Measurements from ENCODE around the gene TNS1.

The TNS1 gene

GRCh38 chr2:217794133-217794986, 208.4 kb downstream of the TNS1 start:
- Histone ChIP-seq H4K20me1 (ENCODE audit: insufficient read depth) (no peaks in the 10 kb centered on the region), H3K4me2 (no peak overlapping the region), H3K79me2 (ENCODE audit: insufficient read depth, low read depth) (no peaks in the 10 kb centered on the region), H3K9ac (no peak overlapping the region), H2AFZ (ENCODE audit: low read depth) (no peak overlapping the region), H3K27ac (no peak overlapping the region), H3K27me3 (ENCODE audit: insufficient read depth, low read depth) (no peaks in the 10 kb centered on the region), H3K36me3 (ENCODE audit: insufficient read depth) (no peaks in the 10 kb centered on the region), H3K4me1 (ENCODE audit: low read depth, poor library complexity, severe bottlenecking) (no peaks in the 10 kb centered on the region), H3K4me3 (IDR thresholded peaks at IDR 0.05; ENCODE audit: insufficient read depth, low read depth, low read length) (no peak overlapping the region)
- no peak for TF ChIP-seq CTCF (conservative IDR thresholded peaks at IDR 0.05; ENCODE audit: low read depth, low read length)

DNA sequence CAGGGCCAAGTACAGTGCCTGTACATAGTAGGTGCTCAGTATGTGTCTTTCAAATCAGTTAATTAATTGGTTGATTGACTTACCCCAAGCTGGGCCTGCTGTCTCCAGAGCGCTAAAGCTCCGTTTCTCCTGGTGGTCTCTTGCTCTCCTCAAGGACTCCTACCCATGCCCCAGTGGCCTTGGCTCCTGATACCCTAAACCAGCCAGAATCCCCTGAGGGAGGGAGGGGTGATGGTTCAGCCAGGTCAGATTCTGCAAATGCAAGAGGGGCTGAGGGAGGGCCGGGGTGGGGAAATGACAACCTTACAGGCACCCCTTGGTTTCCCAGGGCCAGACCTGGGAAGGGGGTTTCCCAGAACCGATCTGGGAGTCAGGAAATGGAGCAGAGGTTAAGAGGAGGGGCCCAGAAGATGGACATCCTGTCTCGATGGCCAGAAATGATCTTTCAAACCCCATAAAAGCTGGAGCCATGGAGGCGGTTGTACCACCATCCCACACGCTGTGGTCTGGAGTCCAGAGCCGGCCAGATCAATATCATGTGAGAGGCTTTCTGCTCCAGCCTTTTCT, 209.1 kb downstream of the TNS1 start:
- no peak for TF ChIP-seq CTCF (conservative IDR thresholded peaks at IDR 0.05; ENCODE audit: low read depth, low read length)
- H3K36me3 ChIP-seq (ENCODE audit: insufficient read depth): no peaks in the 10 kb centered on the region
- H3K4me1 ChIP-seq (ENCODE audit: low read depth, poor library complexity, severe bottlenecking): no peaks in the 10 kb centered on the region
- H3K9ac ChIP-seq: no peak overlapping the region
- H3K4me3 ChIP-seq (IDR thresholded peaks at IDR 0.05; ENCODE audit: insufficient read depth, low read depth, low read length): no peak overlapping the region
- no peak overlapping the region for H2AFZ ChIP-seq (ENCODE audit: low read depth)
- no peaks in the 10 kb centered on the region for H3K27me3 ChIP-seq (ENCODE audit: insufficient read depth, low read depth)
- H3K4me2 ChIP-seq: no peak overlapping the region
- H4K20me1 ChIP-seq (ENCODE audit: insufficient read depth): no peaks in the 10 kb centered on the region
- no peak overlapping the region for H3K27ac ChIP-seq
- no peaks in the 10 kb centered on the region for H3K79me2 ChIP-seq (ENCODE audit: insufficient read depth, low read depth)

GRCh38 chr2:217792626-217793527, 209.9 kb downstream of the TNS1 start:
- H2AFZ ChIP-seq (ENCODE audit: low read depth): no peak overlapping the region
- H4K20me1 ChIP-seq (ENCODE audit: insufficient read depth): no peaks in the 10 kb centered on the region
- H3K36me3 ChIP-seq (ENCODE audit: insufficient read depth): no peaks in the 10 kb centered on the region
- no peak for TF ChIP-seq CTCF (conservative IDR thresholded peaks at IDR 0.05; ENCODE audit: low read depth, low read length)
- H3K27me3 ChIP-seq (ENCODE audit: insufficient read depth, low read depth): no peaks in the 10 kb centered on the region
- no peaks in the 10 kb centered on the region for H3K79me2 ChIP-seq (ENCODE audit: insufficient read depth, low read depth)
- H3K9ac ChIP-seq: no peak overlapping the region
- H3K4me1 ChIP-seq (ENCODE audit: low read depth, poor library complexity, severe bottlenecking): no peaks in the 10 kb centered on the region
- H3K27ac ChIP-seq: no peak overlapping the region
- no peak overlapping the region for H3K4me2 ChIP-seq
- no peak overlapping the region for H3K4me3 ChIP-seq (IDR thresholded peaks at IDR 0.05; ENCODE audit: insufficient read depth, low read depth, low read length)

DNA sequence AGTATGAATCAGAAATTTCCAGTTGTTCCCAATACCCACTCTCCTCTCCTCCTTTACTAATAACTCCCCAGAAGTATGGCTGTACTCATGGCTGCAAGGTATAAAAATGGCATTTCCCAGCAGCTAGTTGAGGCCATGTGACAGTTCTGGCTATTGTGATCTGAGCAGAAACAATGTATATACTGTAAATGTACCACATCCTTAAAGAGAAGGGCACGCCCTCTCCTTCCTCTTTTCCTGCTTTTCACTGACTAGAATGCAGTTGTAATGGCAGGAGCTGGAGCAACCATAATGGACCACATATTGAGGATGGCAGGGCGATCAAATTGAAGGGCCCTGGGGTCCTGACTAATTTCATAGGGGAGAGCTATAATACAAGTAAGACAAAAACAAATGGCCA, 211.2 kb downstream of the TNS1 start:
- no peaks in the 10 kb centered on the region for H3K36me3 ChIP-seq (ENCODE audit: insufficient read depth)
- no peak overlapping the region for H3K4me2 ChIP-seq
- H3K4me3 ChIP-seq (IDR thresholded peaks at IDR 0.05; ENCODE audit: insufficient read depth, low read depth, low read length): no peak overlapping the region
- no peaks in the 10 kb centered on the region for H3K4me1 ChIP-seq (ENCODE audit: low read depth, poor library complexity, severe bottlenecking)
- no peak overlapping the region for H3K27ac ChIP-seq
- no peak overlapping the region for H3K9ac ChIP-seq
- no peak overlapping the region for H2AFZ ChIP-seq (ENCODE audit: low read depth)
- no peaks in the 10 kb centered on the region for H4K20me1 ChIP-seq (ENCODE audit: insufficient read depth)
- no peaks in the 10 kb centered on the region for H3K79me2 ChIP-seq (ENCODE audit: insufficient read depth, low read depth)
- no peaks in the 10 kb centered on the region for H3K27me3 ChIP-seq (ENCODE audit: insufficient read depth, low read depth)
- no peak for TF ChIP-seq CTCF (conservative IDR thresholded peaks at IDR 0.05; ENCODE audit: low read depth, low read length)

Measured in KMS-11 (cell line).